ENCODE measurements around the gene PRKG1. TPM values are rescaled to one million over a fixed set of nuclear protein-coding genes. Genes with fewer than 3 reads are reported as not detected.

The PRKG1 gene
- total RNA-seq, 1 experiment from 2014 or later = 0.21 TPM

DNA sequence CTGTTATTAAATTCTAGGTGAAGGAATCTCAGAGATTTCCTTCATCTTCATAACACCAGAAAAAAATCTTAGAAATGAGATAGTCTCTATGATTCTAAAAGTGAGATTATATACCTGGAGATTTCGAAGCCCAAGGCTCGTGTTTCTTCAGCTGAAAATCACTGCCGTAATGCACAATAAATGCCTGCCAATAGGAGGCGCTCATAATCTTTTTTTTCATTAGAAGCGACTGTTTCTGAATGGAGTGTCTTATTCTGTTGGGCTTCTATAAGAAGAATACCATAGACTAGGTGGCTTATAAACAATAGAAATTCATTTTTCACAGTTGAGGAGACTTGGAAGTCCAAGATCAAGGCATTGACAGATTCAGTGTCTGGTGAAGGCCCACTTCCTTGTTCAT lies 294.7 kb downstream of the PRKG1 start:
- Mint-ChIP-seq H3K9me3 (ENCODE audit: low read depth, unreplicated experiment) (no peaks in the 10 kb centered on the region), H3K4me3 (ENCODE audit: low read depth, unreplicated experiment) (no peak overlapping the region), H3K36me3 (ENCODE audit: insufficient read depth, unreplicated experiment) (no peaks in the 10 kb centered on the region), H3K27ac (ENCODE audit: unreplicated experiment) (no peak overlapping the region), H3K27me3 (ENCODE audit: unreplicated experiment) (peaks cover 12% of the 10 kb centered on the region), H3K4me1 (ENCODE audit: low read depth, unreplicated experiment) (no peaks in the 10 kb centered on the region)
- TF ChIP-seq, protein P1, sequence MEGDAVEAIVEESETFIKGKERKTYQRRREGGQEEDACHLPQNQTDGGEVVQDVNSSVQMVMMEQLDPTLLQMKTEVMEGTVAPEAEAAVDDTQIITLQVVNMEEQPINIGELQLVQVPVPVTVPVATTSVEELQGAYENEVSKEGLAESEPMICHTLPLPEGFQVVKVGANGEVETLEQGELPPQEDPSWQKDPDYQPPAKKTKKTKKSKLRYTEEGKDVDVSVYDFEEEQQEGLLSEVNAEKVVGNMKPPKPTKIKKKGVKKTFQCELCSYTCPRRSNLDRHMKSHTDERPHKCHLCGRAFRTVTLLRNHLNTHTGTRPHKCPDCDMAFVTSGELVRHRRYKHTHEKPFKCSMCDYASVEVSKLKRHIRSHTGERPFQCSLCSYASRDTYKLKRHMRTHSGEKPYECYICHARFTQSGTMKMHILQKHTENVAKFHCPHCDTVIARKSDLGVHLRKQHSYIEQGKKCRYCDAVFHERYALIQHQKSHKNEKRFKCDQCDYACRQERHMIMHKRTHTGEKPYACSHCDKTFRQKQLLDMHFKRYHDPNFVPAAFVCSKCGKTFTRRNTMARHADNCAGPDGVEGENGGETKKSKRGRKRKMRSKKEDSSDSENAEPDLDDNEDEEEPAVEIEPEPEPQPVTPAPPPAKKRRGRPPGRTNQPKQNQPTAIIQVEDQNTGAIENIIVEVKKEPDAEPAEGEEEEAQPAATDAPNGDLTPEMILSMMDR (IDR thresholded peaks at IDR 0.05; ENCODE audit: unreplicated experiment) = no peak
- intact Hi-C loops (cut with micrococcal nuclease; ENCODE audit: unreplicated experiment) = no loop called here
- no peak for DNase-seq
- BruUV-seq (replicated peaks) = no TSS peak
- CTCF ChIA-PET = no interaction called here

DNA sequence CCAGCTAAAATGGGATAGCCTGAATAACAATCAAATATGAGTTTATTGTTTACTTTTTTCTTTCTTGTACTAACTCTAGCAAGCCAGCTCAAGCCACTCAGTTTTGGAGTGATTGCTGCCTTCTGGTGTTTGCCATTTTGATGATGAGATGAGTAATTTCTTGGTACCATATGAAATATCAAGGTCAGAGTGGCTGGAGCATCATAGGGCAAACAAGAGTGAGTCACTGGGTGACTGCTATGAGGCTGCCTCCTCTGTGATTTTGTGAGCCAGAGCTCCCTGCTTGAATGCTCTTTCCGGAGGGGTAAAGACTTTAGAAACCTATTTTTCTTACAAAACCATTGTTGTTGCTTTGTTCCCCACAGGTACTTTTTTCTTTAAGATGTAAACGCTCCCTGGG lies 295.6 kb downstream of the PRKG1 start:
- Mint-ChIP-seq H3K9me3 (ENCODE audit: low read depth, unreplicated experiment) (no peaks in the 10 kb centered on the region), H3K27me3 (ENCODE audit: unreplicated experiment) (peaks cover 12% of the 10 kb centered on the region), H3K36me3 (ENCODE audit: insufficient read depth, unreplicated experiment) (no peaks in the 10 kb centered on the region), H3K27ac (ENCODE audit: unreplicated experiment) (no peak overlapping the region), H3K4me1 (ENCODE audit: low read depth, unreplicated experiment) (no peaks in the 10 kb centered on the region), H3K4me3 (ENCODE audit: low read depth, unreplicated experiment) (no peak overlapping the region)
- intact Hi-C loops (cut with micrococcal nuclease; ENCODE audit: unreplicated experiment) = no loop called here
- BruUV-seq (replicated peaks) = no TSS peak
- DNase-seq = no peak
- TF ChIP-seq, protein P1 (IDR thresholded peaks at IDR 0.05; ENCODE audit: unreplicated experiment) = no peak
- CTCF ChIA-PET = no interaction called here

GRCh38 chr10:51371743-51372142 lies 297.5 kb downstream of the PRKG1 start:
- TF ChIP-seq, protein P1 (IDR thresholded peaks at IDR 0.05; ENCODE audit: unreplicated experiment) = no peak
- CTCF ChIA-PET = interaction anchor here (0.7 kb wide), 1 partner anchor 166 kb away, joined by 3 read pairs; no protein-coding TSS in a partner anchor

GRCh38 chr10:51375790-51376189 lies 301.5 kb downstream of the PRKG1 start:
- Mint-ChIP-seq H3K4me3 (ENCODE audit: low read depth, unreplicated experiment) (no peak overlapping the region), H3K4me1 (ENCODE audit: low read depth, unreplicated experiment) (no peaks in the 10 kb centered on the region), H3K9me3 (ENCODE audit: low read depth, unreplicated experiment) (no peaks in the 10 kb centered on the region), H3K27ac (ENCODE audit: unreplicated experiment) (no peak overlapping the region), H3K36me3 (ENCODE audit: insufficient read depth, unreplicated experiment) (peaks cover 3% of the 10 kb centered on the region), H3K27me3 (ENCODE audit: unreplicated experiment) (no peaks in the 10 kb centered on the region)
- CTCF ChIA-PET = no interaction called here
- DNase-seq = no peak
- TF ChIP-seq, protein P1 (IDR thresholded peaks at IDR 0.05; ENCODE audit: unreplicated experiment) = no peak
- BruUV-seq (replicated peaks) = no TSS peak
- intact Hi-C loops (cut with micrococcal nuclease; ENCODE audit: unreplicated experiment) = no loop called here

More at GRCh38 chr10:51371743-51372142, 297.5 kb downstream of the PRKG1 start:
- BruUV-seq (replicated peaks) = no TSS peak
- Mint-ChIP-seq H3K36me3 (ENCODE audit: insufficient read depth, unreplicated experiment) (no peaks in the 10 kb centered on the region), H3K4me1 (ENCODE audit: low read depth, unreplicated experiment) (no peaks in the 10 kb centered on the region), H3K4me3 (ENCODE audit: low read depth, unreplicated experiment) (no peak overlapping the region), H3K27ac (ENCODE audit: unreplicated experiment) (no peak overlapping the region), H3K27me3 (ENCODE audit: unreplicated experiment) (peaks cover 12% of the 10 kb centered on the region), H3K9me3 (ENCODE audit: low read depth, unreplicated experiment) (no peaks in the 10 kb centered on the region)
- no peak for DNase-seq
- intact Hi-C loops (cut with micrococcal nuclease; ENCODE audit: unreplicated experiment) = no loop called here
